CD4-positive, alpha-beta memory T cell (primary cell): ENCODE results near the gene RABGAP1L. TPM values are rescaled to one million over a fixed set of nuclear protein-coding genes. Genes with fewer than 3 reads are reported as not detected.
"Not testable (repeated sequence)": the region's sequence is repeated elsewhere in the genome, so short reads cannot be mapped to it uniquely, and the experiment has no call there.

Source experiments
- CTCF ChIA-PET: fragments of 350-600 bp; sonication (Branson Sonifier 250); formaldehyde crosslinking; loops from one replicate; lab custom pipeline; 2021; ENCODE audit warnings: inconsistent platforms; ENCODE audit not compliant: partially characterized antibody; lab: Charles Lee
- POLR2A ChIA-PET: fragments of 350-600 bp; sonication (Branson Sonifier 250); formaldehyde crosslinking; loops from one replicate; lab custom pipeline; 2021; ENCODE audit not compliant: partially characterized antibody; lab: Charles Lee
- DNase-seq, 5 donors: peaks; one replicate each; pipeline versions ENCODE4 v3.0.0 to v3.0.0-alpha.2; 2020 to 2022; ENCODE audit warnings: mixed read lengths in 1 of 5
- H3K27ac ChIP-seq: one replicate; pipeline ENCODE4 v1.7.0; 2013; ENCODE audit warnings: low read depth, low read length
- H3K27me3 ChIP-seq: 2 replicates; pipeline ENCODE4 v1.7.0; 2013; ENCODE audit warnings: mild to moderate bottlenecking, low read length, moderate library complexity; ENCODE audit not compliant: insufficient read depth
- H3K36me3 ChIP-seq: 2 replicates; pipeline ENCODE4 v1.7.0; 2013; ENCODE audit warnings: mild to moderate bottlenecking, low read length, moderate library complexity; ENCODE audit not compliant: insufficient read depth
- H3K4me1 ChIP-seq: 2 replicates; pipeline ENCODE4 v1.7.0; 2013; ENCODE audit warnings: mild to moderate bottlenecking, low read length, moderate library complexity; ENCODE audit not compliant: insufficient read depth
- H3K4me3 ChIP-seq, 2 donors: one replicate each; pipeline ENCODE4 v1.7.0; 2013; ENCODE audit warnings: low read length in 2 of 2, mild to moderate bottlenecking in 1 of 2
- H3K9me3 ChIP-seq, 2 donors: one replicate each; pipeline ENCODE4 v1.7.0; 2013; ENCODE audit warnings: low read length in 2 of 2, control low read depth in 1 of 2; ENCODE audit not compliant: control insufficient read depth in 1 of 2
- H3K27ac Mint-ChIP-seq, 7 donors: one replicate each; pipeline ENCODE4 v1.8.0; 2020 to 2021; ENCODE audit warnings: mixed read lengths in 7 of 7, mild to moderate bottlenecking in 6 of 7, inconsistent platforms in 3 of 7, moderate library complexity in 3 of 7
- H3K27me3 Mint-ChIP-seq, 2 donors: one replicate each; pipeline ENCODE4 v1.8.0; 2020 to 2021; ENCODE audit warnings: mixed read lengths in 2 of 2
- H3K36me3 Mint-ChIP-seq, 2 donors: one replicate each; pipeline ENCODE4 v1.8.0; 2020 to 2021; ENCODE audit warnings: mixed read lengths in 2 of 2, inconsistent platforms in 1 of 2, mild to moderate bottlenecking in 1 of 2
- H3K4me1 Mint-ChIP-seq, 4 donors: one replicate each; pipeline ENCODE4 v1.8.0; 2020 to 2021; ENCODE audit warnings: mixed read lengths in 4 of 4, mild to moderate bottlenecking in 1 of 4
- H3K4me3 Mint-ChIP-seq, 8 donors: one replicate each; pipeline ENCODE4 v1.8.0; 2020 to 2021; ENCODE audit warnings: mixed read lengths in 8 of 8, mild to moderate bottlenecking in 7 of 8, moderate library complexity in 6 of 8, inconsistent platforms in 3 of 8
- H3K9me3 Mint-ChIP-seq, 8 donors: one replicate each; pipeline ENCODE4 v1.8.0; 2020 to 2021; ENCODE audit warnings: mixed read lengths in 8 of 8, mild to moderate bottlenecking in 5 of 8, inconsistent platforms in 3 of 8, moderate library complexity in 1 of 8
- intact Hi-C: fragments of 100-400 bp; cut with micrococcal nuclease; formaldehyde crosslinking; loops from one replicate; pipeline ENCODE4 v1.15.1; 2023
- polyA plus RNA-seq, 2 donors: library from polyadenylated mRNA; unstranded; fragments of 300-500 nt; fragmentation: Illumina TruSeq; gene quantifications; one replicate each; pipeline ENCODE4 v1.2.3, GENCODE V29; 2021
- total RNA-seq, 2 experiments: library from RNA; stranded (reverse); gene quantifications; one replicate each; pipeline ENCODE4 v1.2.3, GENCODE V29; 2021

The RABGAP1L gene
- total and polyA plus RNA-seq, 4 experiments from 2014 or later, result 75.7 to 114 (median 96.8) TPM

- no peaks in the 10 kb centered on the region for H3K9me3 Mint-ChIP-seq
Observed at GRCh38 chr1:174469052-174469451, 309.7 kb downstream of the RABGAP1L start.

GRCh38 chr1:174469687-174470086 is 310.4 kb downstream of the RABGAP1L start:
- no peaks in the 10 kb centered on the region for H3K9me3 ChIP-seq
- no peak for DNase-seq
- H3K27me3 ChIP-seq, result no peaks in the 10 kb centered on the region
- Mint-ChIP-seq H3K9me3 (no peaks in the 10 kb centered on the region), H3K27ac (no peak overlapping the region), H3K36me3 (peaks cover 2 to 8% of the 10 kb centered on the region in 2 donors), H3K27me3 (no peaks in the 10 kb centered on the region), H3K4me1 (peaks cover 0 to 8% (median 1%) of the 10 kb centered on the region in 4 donors), H3K4me3 (no peak overlapping the region)
- H3K36me3 ChIP-seq, result no peaks in the 10 kb centered on the region
- CTCF ChIA-PET, result no interaction called here
- H3K4me3 ChIP-seq, result no peak overlapping the region
- POLR2A ChIA-PET, result no interaction called here
- no peak overlapping the region for H3K27ac ChIP-seq
- H3K4me1 ChIP-seq, result no peaks in the 10 kb centered on the region
- intact Hi-C loops, result no loop called here

More at GRCh38 chr1:174469052-174469451, 309.7 kb downstream of the RABGAP1L start:
- ChIA-PET POLR2A (no interaction called here), CTCF (no interaction called here)
- Mint-ChIP-seq H3K27ac (no peak overlapping the region), H3K4me3 (no peak overlapping the region), H3K4me1 (peaks cover 0 to 8% (median 1%) of the 10 kb centered on the region in 4 donors), H3K27me3 (no peaks in the 10 kb centered on the region), H3K36me3 (peaks cover 2 to 14% of the 10 kb centered on the region in 2 donors)
- intact Hi-C loops, result no loop called here
- Histone ChIP-seq H3K4me1 (no peaks in the 10 kb centered on the region), H3K27me3 (no peaks in the 10 kb centered on the region), H3K4me3 (no peak overlapping the region), H3K9me3 (no peaks in the 10 kb centered on the region), H3K27ac (no peak overlapping the region), H3K36me3 (no peaks in the 10 kb centered on the region)
- DNase-seq, result no peak

- Histone ChIP-seq H3K4me1 (no peaks in the 10 kb centered on the region), H3K4me3 (no peak overlapping the region), H3K36me3 (no peaks in the 10 kb centered on the region), H3K27ac (no peak overlapping the region), H3K27me3 (no peaks in the 10 kb centered on the region), H3K9me3 (no peaks in the 10 kb centered on the region)
- H3K4me3 Mint-ChIP-seq, result no peak overlapping the region
- H3K27ac Mint-ChIP-seq, result no peak overlapping the region
- ChIA-PET CTCF (no interaction called here), POLR2A (no interaction called here)
- H3K4me1 Mint-ChIP-seq, result peaks cover 0 to 1% (median 0%) of the 10 kb centered on the region in 4 donors
- peaks cover 0 to 2% (median 0%) of the 10 kb centered on the region in 8 donors for H3K9me3 Mint-ChIP-seq
- no peaks in the 10 kb centered on the region for H3K27me3 Mint-ChIP-seq
- intact Hi-C loops, result no loop called here
- H3K36me3 Mint-ChIP-seq, result peaks cover 0 to 9% of the 10 kb centered on the region in 2 donors
- no peak for DNase-seq
Observed at GRCh38 chr1:174479281-174479680, 320.0 kb downstream of the RABGAP1L start.

GRCh38 chr1:174480324-174480723 is 321.0 kb downstream of the RABGAP1L start:
- POLR2A ChIA-PET, result no interaction called here
- DNase-seq, result no peak
- CTCF ChIA-PET, result no interaction called here
- Mint-ChIP-seq H3K4me1 (peaks cover 0 to 6% (median 3%) of the 10 kb centered on the region in 4 donors), H3K9me3 (peaks cover 0 to 3% (median under 1%) of the 10 kb centered on the region in 8 donors), H3K27me3 (no peaks in the 10 kb centered on the region), H3K27ac (no peak overlapping the region), H3K36me3 (peaks cover 0 to 16% of the 10 kb centered on the region in 2 donors), H3K4me3 (no peak overlapping the region)
- Histone ChIP-seq H3K27ac (no peak overlapping the region), H3K27me3 (no peaks in the 10 kb centered on the region), H3K4me3 (no peak overlapping the region), H3K9me3 (no peaks in the 10 kb centered on the region), H3K36me3 (no peaks in the 10 kb centered on the region), H3K4me1 (no peaks in the 10 kb centered on the region)
- intact Hi-C loops, result no loop called here

- ChIA-PET POLR2A (no interaction called here), CTCF (no interaction called here)
- no peaks in the 10 kb centered on the region for H3K36me3 ChIP-seq
- H3K36me3 Mint-ChIP-seq, result peaks cover 17 to 31% of the 10 kb centered on the region in 2 donors
- no peaks in the 10 kb centered on the region for H3K27me3 Mint-ChIP-seq
- peaks cover 2 to 16% (median 3%) of the 10 kb centered on the region in 8 donors for H3K9me3 Mint-ChIP-seq
- H3K4me1 Mint-ChIP-seq, result peaks cover 2 to 24% (median 12%) of the 10 kb centered on the region in 4 donors
- no peak overlapping the region for H3K4me3 ChIP-seq
- H3K27ac ChIP-seq, result no peak overlapping the region
- no peak overlapping the region for H3K27ac Mint-ChIP-seq
- H3K27me3 ChIP-seq, result no peaks in the 10 kb centered on the region
- intact Hi-C loops, result no loop called here
- no peak overlapping the region for H3K4me3 Mint-ChIP-seq
- no peaks in the 10 kb centered on the region for H3K9me3 ChIP-seq
- peak in 1 of 5 donors; percentile 27 for DNase-seq
- no peaks in the 10 kb centered on the region for H3K4me1 ChIP-seq
Observed at GRCh38 chr1:174491606-174492005, 332.3 kb downstream of the RABGAP1L start.

GRCh38 chr1:174497478-174497877 is 338.2 kb downstream of the RABGAP1L start:
- H3K4me3 Mint-ChIP-seq, result peak overlapping the region in 1 of 8 donors; percentile 15
- ChIA-PET CTCF (no interaction called here), POLR2A (no interaction called here)
- no peaks in the 10 kb centered on the region for H3K27me3 Mint-ChIP-seq
- H3K9me3 Mint-ChIP-seq, result no peaks in the 10 kb centered on the region
- peaks cover 4 to 16% (median 6%) of the 10 kb centered on the region in 4 donors for H3K4me1 Mint-ChIP-seq
- DNase-seq, result no peak
- H3K36me3 ChIP-seq, result no peaks in the 10 kb centered on the region
- H3K9me3 ChIP-seq, result no peaks in the 10 kb centered on the region
- H3K4me3 ChIP-seq, result no peak overlapping the region
- H3K36me3 Mint-ChIP-seq, result peaks cover 1 to 9% of the 10 kb centered on the region in 2 donors
- intact Hi-C loops, result no loop called here
- no peaks in the 10 kb centered on the region for H3K27me3 ChIP-seq
- H3K27ac Mint-ChIP-seq, result peak overlapping the region in 2 of 7 donors; percentile 16 to 83
- H3K4me1 ChIP-seq, result no peaks in the 10 kb centered on the region
- no peak overlapping the region for H3K27ac ChIP-seq

- H3K9me3 ChIP-seq, H3K27ac ChIP-seq, H3K27ac Mint-ChIP-seq, H3K4me1 ChIP-seq, H3K27me3 Mint-ChIP-seq, H3K36me3 ChIP-seq, H3K4me3 ChIP-seq, DNase-seq, H3K9me3 Mint-ChIP-seq, POLR2A ChIA-PET, H3K4me1 Mint-ChIP-seq, H3K4me3 Mint-ChIP-seq, H3K27me3 ChIP-seq, intact Hi-C loops, CTCF ChIA-PET: not testable (repeated sequence)
- H3K36me3 Mint-ChIP-seq, result peaks cover 4 to 19% of the 10 kb centered on the region in 2 donors
Observed at GRCh38 chr1:174516755-174517154, 357.4 kb downstream of the RABGAP1L start.
